Body of pancreas (tissue), 4 donors: ENCODE data around the gene SH3GL1.

ENCODE experiments used
- POLR2A ChIP-seq, 3 donors: fragments of 450-650 bp; IDR thresholded peaks; one replicate each; pipeline ENCODE4 v1.6.1; 2016; ENCODE audit warnings: antibody characterized with exemption in 3 of 3, mild to moderate bottlenecking in 2 of 3
- TF ChIP-seq, protein P1 (sequence below), 7 experiments: fragments of 450-650 bp in 4 of 7; fragments of 200-600 bp in 3 of 7; sonication (generic) in 3 of 7; IDR thresholded peaks; one replicate each; pipeline ENCODE4 v1.5.1; 2016 to 2019; ENCODE audit warnings: antibody characterized with exemption in 7 of 7

DNA sequence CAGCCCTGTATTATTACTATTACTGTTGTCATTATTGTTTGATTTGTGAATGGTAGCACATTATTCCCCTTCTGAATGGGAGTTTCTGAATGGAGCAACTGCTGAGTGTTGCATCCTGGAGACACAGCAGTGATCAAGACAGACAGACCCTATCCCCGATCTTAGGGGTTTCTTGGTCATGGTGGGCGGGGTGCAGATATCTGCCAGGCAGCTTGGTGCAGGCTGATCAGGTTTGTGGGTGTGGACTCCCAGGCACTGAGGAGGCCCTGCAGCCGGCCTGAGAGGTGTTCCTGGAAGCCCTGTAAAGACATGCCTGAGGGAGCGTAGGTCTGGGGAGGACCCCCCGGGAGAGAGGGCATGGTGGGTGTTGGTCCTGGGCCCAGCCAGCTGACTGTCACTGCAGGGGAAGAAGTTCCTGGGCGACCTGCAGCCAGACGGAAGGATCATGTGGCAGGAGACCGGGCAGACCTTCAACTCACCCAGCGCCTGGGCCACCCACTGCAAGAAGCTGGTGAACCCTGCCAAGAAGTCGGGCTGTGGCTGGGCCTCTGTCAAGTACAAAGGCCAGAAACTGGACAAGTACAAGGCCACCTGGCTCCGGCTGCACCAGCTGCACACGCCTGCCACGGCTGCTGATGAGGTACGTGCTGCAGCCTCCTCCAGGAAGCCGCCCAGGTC, 54.9 kb downstream of the SH3GL1 start:
- no peak for TF ChIP-seq POLR2A (IDR thresholded peaks at IDR 0.05)
- TF ChIP-seq, protein P1, sequence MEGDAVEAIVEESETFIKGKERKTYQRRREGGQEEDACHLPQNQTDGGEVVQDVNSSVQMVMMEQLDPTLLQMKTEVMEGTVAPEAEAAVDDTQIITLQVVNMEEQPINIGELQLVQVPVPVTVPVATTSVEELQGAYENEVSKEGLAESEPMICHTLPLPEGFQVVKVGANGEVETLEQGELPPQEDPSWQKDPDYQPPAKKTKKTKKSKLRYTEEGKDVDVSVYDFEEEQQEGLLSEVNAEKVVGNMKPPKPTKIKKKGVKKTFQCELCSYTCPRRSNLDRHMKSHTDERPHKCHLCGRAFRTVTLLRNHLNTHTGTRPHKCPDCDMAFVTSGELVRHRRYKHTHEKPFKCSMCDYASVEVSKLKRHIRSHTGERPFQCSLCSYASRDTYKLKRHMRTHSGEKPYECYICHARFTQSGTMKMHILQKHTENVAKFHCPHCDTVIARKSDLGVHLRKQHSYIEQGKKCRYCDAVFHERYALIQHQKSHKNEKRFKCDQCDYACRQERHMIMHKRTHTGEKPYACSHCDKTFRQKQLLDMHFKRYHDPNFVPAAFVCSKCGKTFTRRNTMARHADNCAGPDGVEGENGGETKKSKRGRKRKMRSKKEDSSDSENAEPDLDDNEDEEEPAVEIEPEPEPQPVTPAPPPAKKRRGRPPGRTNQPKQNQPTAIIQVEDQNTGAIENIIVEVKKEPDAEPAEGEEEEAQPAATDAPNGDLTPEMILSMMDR (IDR thresholded peaks at IDR 0.05) = no peak
